HG03342 (cell line): ENCODE measurements around the gene RABIF.
A peak's percentile ranks its signal among the peaks of the same experiment; 100 is the strongest.
"Not testable (repeated sequence)": the region's sequence is repeated elsewhere in the genome, so short reads cannot be mapped to it uniquely, and the experiment has no call there.

ENCODE experiments used
- ATAC-seq: cut with Tn5 transposase; IDR thresholded peaks from one replicate; pipeline ENCODE4 v1.9.1; 2021; ENCODE audit warnings: mild to moderate bottlenecking, moderate library complexity; ENCODE audit not compliant: unreplicated experiment

Gene RABIF

DNA sequence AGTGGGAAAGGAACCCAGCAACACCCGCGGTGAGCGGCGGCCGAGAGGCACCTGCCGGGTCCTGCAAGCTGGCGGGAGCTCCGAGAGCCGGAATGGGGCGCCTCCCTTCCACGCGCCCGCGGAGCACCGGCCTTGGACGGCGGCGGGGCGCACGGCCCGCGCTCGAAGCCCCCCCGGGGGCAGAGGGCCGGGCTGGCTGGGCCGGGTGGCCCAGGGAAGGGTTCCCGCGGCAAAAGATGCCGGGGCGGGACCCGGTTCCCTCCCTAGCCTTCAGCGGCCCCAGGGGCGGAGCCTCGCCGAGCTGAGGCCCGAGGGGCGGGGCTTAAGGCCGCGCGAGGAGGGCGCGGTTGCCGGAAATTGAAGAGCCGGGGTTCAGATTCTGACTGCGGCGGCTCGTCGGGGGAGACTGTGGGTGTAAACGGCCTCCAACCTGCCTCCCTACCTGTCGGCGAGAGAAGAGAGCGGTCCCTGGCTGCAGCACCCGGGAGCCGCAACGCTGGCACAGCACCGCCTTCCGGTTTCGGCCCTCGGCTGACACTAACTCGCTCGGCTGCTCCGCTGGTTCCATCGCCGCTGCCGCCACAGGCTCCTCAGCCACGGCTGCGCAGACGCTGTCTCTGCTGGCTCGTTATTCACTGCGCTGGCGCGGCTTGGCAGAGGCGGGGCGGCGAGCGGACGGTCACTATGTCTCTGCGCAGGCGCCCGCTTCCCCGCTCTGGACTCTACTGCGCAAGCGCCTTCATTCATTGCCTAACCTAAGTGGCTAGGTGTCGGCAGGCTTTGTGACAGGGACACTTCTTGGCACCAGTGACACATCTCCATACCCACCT lies at the start of gene RABIF:
Gene RABIF (minus strand): TSS at position 619 of the 830 bp plus-strand sequence. CDS start 51 bp downstream, at position 568.
- ATAC-seq = peak; percentile 87

DNA sequence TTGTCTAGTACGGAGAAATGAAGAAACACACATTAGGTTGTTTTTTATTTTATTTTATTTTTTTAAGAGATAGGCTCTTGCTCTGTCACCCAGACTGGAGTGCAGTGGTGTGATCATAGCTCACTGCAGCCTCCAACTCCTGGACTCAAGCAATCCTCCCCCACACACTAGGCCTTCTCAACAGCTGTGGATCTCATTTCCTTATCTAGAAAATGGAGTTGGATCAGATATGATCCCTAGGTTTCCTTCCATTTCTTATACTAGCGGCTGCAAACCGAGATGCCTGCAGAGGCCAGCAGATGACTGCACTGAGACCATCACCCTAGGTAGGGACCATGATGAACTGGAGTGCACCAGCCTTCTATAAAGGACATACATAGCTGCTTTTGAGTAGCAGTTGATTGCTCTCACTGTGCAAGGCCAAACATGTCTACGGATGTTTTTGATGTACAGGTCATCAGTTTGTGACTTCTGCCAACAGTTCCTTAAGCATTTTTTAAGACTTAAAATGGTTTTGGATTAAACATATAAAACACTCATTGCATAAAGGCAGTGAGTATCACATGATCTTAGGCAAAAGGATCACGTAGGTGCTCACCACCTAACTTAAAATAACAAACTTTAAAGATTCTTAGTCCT lies 49.5 kb upstream of the RABIF start:
- ATAC-seq = no peak

DNA sequence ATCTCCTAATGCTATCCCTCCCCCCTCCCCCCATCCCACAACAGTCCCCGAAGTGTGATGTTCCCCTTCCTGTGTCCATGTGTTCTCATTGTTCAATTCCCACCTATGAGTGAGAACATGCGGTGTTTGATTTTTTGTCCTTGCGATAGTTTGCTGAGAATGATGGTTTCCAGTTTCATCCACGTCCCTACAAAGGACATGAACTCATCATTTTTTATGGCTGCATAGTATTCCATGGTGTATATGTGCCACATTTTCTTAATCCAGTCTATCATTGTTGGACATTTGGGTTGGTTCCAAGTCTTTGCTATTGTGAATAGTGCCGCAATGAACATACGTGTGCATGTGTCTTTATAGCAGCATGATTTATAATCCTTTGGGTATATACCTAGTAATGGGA lies 47.5 kb upstream of the RABIF start:
- not testable (repeated sequence) for ATAC-seq

DNA sequence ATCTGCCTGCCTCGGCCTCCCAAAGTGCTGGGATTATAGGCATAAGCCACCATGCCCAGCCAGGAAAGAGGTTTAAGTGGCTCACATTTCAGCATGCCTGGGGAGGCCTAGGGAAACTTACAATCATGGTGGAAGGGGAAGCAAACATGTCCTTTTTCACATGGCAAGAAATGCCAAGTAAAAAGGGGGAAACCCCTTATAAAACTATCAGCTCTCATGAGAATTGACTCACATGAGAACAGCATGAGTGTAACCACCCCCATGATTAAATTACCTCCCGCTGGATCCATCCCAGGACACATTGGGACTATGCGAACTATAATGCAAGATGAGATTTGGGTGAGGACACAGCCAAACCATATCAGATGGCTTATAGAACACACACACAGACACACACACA lies 46.9 kb upstream of the RABIF start:
- ATAC-seq = no peak

DNA sequence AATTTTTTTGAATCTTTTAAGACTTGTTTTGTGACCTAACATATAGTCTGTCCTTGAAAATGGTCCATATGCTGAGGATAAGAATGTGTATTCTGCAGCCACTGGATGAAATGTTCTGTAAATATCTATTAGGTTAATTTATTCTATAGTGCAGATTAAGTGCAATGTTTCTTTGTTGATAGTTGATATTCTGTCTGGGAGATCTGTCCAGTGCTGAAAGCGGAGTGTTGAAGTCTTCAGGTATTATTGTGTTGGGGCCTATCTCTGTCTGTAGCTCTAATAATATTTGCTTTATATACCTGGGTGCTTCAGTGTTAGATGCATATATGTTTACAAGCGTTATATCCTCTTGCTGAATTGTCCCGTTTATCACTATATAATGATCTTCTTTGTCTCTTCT lies 45.8 kb upstream of the RABIF start:
- no peak for ATAC-seq

DNA sequence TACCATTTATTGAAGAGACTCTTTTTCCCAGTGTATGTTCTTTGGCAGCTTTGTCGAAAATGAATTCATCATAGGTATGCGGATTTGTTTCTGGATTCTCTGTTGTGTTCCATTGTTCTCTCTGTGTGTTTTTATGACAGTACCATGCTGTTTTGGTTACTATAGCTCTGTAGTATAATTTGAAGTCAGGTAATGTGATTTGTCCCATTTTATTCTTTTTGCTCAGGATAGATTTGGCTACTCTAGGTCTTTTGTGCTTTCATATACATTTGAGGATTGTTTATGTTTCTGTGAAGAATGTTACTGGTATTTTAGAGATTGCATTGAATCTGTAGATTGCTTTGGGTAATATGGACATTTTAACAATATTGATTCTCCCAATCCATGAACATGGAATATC lies 43.5 kb upstream of the RABIF start:
- no peak for ATAC-seq

DNA sequence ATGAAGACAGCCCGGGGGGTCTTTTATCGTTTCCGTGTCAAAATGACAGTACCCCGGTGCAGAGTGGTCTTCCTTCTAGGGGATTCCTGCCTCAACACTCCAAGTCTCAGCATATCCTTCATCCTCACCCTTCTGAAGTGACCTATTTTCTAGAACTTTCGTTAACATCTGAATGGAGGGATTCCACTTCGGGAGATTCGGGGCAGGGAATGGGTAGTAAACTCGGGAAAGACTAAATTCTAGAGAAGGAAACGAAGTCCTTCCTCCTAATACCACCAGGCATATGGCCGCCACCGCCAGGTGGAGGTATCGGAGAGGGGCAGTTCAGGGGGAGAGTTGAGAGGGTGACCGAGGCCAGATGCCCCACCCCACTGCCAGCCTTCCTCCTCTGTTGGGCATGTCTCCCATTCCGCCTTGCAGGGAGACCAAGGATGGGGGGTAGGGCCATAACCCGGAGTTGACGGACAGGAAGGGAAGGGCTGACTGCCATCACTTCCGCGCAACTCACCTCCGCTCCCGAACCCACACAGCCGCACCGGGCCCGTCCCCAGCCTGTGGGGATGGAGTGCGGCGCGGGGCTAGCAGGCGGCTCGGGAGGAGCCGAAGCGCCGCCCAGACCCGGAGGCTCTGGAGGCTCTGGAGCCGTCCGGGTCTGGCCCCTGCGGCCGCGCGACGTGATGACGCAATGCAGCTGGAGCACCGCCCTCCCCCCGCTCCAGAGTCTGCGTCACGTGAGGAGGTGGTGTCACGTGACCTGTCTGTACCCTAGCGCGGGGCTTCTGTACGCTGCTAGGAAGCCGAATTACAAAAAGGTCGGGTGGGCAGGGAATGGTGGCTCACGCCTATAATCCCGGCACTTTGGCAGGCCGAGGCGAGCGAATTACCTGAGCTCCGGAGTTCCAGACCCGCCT lies 37.9 kb upstream of the RABIF start, which contains the start of gene KLHL12:
Gene KLHL12 (minus strand): TSS at position 654 of the 911 bp plus-strand sequence. CDS start 2,072 bp downstream, outside the sequence.
- ATAC-seq = peak; percentile 93

DNA sequence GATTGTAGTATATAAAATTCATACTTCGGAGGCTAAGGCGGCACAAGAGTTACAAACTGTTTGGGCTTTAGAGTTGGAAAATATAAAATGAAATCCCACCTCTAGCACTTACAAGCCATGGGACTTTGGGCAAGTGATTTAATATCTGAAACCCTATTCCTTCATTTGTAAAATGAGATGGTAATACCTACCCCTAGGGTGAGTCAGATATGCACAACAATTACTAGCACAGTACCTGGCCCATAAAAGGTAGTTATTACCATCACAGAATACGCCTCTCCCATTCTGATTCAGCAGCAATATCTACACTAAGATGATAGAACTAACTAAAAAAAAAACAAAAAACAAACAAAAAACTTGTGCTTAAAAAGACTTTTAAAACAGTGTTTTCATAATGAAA lies 34.6 kb upstream of the RABIF start:
- ATAC-seq = no peak

DNA sequence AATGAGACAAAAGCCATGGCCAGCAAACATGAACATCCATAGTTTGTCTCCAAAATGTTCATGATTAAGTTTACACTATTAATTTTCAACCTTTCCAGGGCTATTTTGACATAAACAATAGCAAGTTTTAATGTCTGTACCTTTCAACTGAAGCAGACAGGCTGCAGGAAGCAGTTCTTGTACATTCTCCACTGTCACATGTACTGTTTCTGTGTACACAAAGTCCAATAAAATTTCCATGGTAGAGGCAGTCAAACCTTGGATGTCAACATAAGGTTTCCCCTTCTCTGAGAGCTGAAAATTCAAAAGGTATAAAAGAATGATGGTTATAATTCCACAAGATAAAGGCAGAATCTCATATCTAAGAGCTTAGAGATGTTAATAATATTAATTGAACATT lies 30.7 kb upstream of the RABIF start:
- no peak for ATAC-seq

DNA sequence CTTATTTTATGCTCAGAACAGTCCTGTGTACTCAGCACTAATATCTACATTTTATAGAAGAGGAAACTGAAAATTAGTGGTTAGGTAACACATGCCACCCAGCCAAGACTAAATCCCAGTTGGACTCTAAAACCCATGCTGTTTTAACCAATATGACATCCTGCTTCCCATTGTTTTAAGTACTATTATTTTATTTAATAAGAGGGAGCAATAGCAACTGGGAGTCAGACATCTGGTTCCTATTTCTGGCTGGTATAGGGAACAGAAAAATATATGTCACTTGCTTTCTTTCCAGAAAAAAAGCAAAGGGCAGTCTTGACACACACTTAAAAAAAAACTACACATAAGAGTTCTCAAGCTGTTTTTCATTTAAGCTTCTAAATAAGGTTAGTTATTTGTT lies 26.2 kb upstream of the RABIF start:
- ATAC-seq = no peak

DNA sequence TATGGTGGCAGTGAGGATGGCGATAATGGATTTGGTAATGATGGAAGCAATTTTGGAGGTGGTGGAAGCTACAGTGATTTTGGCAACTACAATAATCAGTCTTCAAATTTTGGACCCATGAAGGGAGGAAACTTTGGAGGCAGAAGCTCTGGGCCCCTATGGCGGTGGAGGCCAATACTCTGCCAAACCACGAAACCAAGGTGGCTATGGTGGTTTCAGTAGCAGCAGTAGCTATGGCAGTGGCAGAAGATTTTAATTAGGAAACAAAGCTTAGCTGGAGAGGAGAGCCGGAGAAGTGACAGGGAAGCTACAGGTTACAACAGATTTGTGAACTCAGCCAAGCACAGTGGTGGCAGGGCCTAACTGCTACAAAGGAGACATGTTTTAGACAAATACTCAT lies 23.5 kb upstream of the RABIF start:
- ATAC-seq = not testable (repeated sequence)

DNA sequence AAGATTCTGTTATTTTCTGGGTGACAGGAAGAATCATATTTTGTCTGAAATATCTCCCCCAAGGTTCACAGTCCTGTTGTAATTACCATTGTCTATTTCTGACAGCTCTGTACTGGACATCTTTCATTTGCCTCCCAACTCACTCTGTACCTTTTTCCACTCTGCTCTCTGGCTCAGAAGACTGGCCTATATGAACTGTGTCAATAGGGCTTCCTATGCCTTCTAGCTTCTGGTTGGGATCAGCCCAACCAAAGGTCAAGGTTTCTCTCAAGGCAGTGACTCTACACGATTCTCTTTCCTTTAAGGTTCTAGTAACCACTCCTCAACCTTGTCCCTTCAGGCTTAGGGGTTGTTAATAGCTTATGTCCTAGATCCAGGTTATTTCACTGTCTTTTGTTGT lies 20.5 kb upstream of the RABIF start:
- ATAC-seq = no peak

DNA sequence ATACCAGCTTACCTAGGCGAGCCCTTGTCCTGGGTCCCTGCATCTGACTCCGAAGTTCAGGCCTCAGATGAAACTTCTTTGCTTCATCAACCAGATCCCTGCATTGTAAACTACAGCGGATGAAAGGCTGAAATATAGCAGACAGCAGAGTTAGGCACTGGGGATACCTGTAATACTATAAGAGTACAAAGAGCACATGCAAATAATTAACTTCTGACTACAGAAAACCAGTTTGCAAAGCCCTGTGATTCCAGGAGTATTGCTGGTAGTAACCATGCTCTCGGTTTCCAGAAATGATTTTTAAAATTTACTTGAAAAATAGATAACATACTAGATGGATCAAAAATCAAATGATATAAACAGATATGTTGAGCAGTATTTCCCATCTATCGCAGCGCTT lies 20.0 kb upstream of the RABIF start:
- no peak for ATAC-seq

DNA sequence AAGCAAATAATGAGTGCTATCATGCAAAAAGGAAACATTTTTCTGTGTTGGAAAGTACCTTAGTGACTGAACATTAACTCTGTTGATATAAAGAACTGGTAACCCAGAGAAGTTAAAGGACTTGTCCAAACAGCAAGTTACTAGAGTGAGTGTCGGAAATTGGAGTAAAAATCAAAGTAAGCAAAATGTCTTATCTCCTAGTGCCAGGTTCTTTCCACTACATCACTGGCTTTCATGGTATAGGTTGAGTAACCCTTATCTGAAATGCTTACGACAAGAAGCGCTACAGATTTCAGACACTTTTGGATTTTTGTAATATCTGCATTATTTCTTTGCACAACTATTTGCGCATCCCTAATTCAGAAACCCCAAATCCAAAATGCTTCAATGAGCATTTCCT lies 16.4 kb upstream of the RABIF start:
- no peak for ATAC-seq

DNA sequence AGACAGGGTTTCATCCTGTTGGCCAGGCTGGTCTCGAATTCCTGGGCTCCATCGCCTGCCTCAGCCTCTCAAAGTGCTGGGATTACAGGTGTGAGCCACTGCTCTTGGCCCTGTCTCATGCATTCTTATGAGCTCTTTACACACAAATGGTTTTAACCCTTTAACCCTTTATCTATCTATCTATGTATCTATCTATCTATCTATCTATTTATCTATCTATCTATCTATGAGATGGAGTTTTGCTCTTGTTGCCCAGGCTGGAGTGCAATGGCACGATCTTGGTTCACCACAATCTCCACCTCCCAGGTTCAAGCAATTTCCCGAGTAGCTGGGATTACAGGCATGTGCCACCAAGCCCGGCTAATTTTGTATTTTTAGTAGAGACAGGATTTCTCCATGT lies 14.9 kb upstream of the RABIF start:
- not testable (repeated sequence) for ATAC-seq

DNA sequence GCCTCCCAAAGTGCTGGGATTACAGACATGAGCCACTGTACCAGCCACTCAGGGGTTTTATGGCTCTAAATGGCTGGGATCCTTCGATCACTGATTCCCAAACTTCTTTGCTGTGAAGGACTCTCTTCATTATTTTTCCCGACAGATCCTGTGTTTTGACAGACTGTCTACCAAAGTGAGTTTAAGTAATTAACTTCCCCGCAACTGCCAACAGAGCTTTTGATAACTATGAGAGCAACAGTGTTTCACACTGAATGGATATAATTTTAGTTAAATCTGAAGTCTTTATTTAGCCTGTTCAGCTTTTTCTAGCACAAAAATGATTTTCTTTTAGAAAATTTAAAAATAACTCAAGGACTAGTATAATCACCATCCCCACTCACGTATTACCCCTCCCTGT lies 12.6 kb upstream of the RABIF start:
- ATAC-seq = no peak

DNA sequence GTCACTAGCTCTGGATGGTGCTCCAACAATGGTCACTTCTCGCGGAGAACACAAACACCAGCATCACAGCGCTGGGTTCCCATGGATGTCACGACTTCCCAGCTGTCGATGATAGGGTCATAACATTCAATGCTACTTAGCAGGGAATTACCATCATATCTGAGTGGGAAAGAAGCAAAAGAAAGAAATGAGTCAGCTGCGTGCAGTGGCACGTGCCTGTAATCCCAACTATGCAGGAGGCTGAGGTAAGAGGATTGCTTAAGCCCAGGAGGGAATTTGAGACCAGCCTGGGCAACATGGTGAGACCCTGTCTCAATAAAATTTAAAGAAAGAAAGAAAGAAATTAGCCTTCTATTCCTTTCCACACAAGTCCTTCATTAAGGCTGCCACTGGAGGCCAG lies 3.6 kb upstream of the RABIF start:
- no peak for ATAC-seq

DNA sequence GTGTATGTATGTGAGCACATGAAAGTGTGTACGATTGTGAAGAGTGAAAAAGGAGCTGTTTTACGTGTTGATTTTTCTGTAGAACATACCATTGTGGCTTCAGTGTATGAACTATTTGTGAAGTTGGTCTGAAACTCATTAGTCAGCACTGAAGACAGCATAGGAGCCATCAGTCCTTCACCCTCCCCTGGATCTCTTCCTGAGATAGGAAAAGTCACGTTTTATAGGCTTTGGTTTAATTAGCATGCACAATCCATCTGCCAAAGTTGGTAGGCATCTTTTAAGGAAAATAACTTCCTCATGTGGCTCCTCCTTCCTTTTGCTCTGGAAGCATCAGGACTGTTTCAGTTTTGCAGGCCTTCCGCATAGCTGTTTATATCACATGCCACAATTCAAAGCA lies 1.4 kb upstream of the RABIF start:
- no peak for ATAC-seq

DNA sequence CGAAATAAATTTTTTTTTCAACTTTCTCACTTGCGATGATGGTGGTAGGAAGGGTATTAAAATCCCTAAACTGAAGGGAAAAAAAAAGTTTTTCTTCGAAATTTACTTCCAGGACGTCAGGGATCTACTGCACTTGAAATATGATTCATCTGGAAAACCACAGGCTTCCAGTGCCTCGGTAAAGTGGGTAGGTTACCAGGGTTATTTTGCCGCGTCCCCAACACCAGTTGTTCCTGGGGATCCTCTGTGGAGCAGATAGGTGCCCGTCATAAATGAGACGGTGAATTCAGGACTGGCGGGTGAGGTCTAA lies 773 bp downstream of the RABIF start:
- no peak for ATAC-seq

DNA sequence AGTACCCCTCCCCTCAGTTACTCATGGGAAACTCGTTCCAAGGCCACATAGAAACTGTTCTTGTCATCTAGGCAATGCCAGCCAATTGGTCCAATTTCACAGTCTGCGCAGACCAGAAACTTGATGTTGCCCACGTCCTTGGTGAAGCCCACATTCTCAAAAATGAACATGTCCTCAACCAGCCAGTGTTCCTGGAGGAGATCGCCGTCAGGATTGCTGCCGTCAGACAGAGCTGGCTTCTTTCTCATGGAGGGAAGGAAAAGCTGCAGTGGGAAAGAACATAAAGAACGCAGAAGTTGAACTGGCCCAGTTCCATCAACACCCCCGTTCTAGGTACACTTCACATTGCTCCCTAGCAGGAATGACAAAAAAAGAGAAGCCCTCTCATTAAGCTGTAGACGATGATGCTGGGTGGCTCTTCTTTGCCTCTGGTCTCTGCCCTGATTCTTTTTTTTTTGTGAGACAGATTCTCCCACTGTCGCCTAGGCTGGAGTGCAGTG lies 7.9 kb downstream of the RABIF start:
- no peak for ATAC-seq

DNA sequence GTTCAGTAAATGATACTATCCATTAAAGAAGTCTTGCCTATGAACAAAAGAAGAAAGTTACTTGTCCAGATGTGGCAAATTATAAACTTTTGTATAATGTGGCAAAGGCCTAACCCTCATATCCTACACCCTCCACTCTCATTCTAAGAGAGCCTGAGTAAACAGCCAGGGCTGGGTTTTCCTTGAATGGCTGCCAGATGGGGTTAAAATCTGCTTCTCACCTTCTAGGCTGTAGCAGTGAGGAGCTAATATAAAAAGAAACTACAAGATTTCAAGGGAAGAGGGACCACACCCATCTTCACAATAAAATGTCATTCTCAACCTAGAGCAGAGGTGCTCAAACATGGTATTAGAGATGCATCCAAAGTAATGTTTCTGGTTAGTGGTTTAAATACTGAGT lies 8.9 kb downstream of the RABIF start:
- no peak for ATAC-seq
